T-helper 2 cell (primary cell): ENCODE results near the gene FAT3.

Source experiments
- DNase-seq, 5 experiments: peaks; one replicate each; pipeline versions ENCODE4 v3.0.0 to v3.0.0-alpha.2; 2012 to 2022

FAT3 gene

DNA sequence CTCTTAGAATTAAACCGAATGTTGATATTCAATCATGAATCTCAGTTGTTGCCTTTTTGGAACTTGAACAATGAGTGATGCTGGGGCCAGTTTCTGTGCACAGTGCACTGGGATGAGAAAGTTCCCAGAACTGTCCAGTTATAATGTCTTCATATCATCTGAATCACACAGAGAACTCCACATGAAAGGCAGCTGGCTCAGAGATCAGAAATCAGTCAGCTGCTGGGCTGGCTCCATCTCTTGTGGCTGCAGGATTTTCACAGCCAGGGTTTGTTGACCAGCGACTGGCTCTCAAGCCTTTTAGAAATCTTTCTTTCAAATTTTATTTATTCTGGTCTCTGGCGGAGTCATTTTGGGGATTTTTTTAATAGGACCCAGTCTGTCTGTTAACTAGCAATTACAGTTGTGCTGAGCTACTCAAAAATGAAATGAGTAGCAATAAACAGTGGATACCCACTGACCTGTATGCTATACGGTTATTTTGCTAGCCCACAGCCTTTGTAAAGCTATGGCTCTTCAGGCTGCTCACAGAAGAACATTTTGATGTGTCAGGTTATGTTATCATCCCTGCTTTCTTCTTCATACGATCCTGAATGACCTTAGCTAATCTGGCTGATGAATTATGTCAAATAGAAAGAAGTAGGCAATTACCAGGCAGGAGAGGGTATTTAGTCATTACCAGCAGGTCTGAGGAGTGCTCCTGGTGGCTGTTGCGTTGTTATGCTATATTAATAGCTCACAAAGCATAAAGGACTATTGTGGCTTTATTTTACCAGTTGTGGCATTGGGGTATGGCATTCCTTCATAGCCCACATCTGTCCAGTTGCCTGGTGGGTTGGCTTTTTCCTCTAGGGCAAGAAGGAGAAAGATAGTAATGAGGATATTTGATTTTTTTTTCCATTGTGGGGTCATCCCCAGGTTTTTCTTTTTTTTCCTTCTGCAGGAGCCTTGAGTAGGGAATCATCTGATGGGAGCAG is 3.6 kb downstream of the FAT3 start:
- DNase-seq: no peak

- DNase-seq: no peak
Measured at GRCh38 chr11:92236856-92237255, 12.2 kb downstream of the FAT3 start.

DNA sequence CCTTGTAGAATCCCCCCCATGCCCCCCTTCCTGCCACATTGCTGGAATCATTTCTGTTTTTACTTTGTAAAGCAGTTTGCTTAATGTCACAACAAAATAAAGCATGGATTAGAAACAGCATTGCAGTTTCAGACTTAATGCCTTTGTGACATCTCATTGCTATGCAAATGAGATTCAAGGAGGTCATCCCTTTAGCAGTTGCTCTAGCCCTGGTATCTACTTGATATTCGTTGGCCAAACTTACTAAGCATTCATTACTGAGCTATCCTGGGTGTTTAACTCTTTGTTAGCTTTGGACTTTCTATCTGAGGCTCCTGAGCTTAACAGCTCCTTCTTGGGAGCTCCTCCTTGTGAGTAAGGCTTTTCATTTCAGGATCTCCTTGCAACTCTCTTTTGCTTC is 16.3 kb downstream of the FAT3 start:
- no peak for DNase-seq

DNA sequence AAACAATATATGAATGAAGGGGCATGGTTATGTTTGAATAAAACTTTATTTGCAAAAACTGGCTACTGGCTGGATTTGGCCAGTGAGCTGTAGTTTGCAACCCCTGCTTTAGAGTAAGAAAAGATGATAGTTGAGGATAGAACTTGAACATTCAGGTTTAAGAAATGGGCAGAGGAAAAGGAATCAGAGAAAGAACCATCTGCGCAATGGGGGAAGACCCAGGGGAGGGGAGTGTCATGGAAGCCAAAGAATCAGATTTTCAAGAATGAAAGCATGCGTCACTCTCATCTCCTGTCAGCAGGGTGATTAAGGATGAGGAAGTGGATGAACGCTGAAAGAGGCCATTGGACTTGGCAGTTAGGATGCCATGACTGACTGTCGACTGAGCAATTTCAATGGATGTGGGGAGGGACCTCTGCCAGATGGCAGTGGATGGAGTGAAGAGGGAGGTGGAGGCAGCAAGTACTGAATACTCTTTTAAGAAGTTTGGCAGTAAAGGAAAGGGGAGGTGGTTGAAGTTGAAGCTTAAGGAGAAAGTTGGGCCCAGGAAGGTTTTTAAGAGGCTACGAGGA is 21.2 kb downstream of the FAT3 start:
- DNase-seq: no peak

DNA sequence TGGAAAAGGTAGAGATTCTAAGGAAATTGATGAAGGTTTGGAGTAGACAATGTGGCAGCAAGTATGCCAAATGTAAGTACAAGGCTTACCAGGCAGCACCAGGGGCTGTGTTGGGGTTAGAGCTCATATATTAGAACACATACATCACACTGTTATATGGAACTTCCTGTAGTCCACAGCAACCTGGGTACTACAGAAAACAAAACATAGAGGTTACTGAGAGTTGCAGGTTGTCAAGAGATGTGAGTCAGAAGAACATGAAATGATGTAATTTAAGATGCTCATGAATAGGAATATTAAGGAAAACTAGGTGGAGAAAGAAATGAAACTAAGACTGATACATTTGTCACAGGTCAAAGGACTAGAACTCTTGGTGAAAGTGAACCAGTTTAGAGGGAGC is 22.0 kb downstream of the FAT3 start:
- DNase-seq: no peak

GRCh38 chr11:92249156-92249753 is 24.6 kb downstream of the FAT3 start:
- no peak for DNase-seq

GRCh38 chr11:92251980-92252379 is 27.4 kb downstream of the FAT3 start:
- DNase-seq: no peak

DNA sequence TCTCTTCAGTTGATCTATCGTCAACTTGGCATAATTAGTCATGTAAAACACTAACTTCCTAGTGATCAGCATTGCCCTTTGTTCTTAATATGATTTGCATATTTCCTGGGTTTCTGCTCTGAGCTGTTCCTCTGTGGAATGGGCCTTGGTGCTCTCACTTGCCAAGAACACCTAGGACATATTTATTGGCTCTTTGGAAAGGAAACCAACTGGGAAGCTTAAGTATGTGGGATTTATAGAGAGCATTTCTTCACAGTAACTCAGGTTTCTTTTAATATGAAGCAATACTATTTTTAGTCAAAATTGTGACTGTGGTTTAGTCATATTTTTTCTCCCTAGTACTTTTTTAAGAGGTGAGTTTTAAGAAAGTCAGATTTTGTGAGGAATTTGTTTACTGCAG is 28.8 kb downstream of the FAT3 start:
- no peak for DNase-seq

DNA sequence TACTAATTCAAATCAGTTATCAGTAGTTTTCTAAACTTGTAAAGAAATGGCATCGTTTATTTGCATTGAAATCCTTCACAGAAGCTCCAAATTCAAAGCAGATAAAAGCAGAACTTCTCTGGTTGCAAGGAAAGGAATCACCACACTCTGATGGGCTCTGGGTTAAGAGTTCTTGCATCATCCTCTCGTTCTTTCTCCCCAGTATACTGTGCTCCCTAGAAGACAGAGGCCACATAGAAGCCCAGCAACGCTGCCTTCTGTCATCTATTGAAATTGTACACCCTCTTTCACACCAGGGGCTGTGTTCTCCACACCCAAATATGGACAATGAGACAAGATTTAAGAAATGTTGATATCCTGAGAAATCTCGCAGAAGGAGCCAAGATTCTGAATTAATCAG is 29.3 kb downstream of the FAT3 start:
- DNase-seq: no peak

GRCh38 chr11:92257536-92257935 is 32.9 kb downstream of the FAT3 start:
- no peak for DNase-seq

DNA sequence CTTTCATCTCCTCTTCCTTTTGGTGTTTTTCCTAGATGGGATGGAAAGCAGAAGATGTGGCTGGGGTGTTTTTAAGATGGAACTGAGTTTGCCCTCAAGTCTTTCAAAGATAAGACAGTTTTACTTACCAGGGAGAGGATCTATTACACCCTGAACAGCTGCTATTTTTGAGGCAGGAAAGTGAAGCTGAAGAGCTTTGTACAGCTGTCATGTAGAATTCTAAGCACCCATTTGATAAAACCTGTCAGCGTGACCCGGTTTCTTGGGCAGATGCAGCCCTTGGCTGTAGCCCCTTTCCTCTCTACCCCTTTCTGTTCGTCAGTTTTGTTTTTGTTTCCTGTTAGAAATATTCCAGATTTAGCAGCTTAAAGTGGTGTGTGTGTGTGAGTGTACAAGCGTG is 35.2 kb downstream of the FAT3 start:
- no peak for DNase-seq

DNA sequence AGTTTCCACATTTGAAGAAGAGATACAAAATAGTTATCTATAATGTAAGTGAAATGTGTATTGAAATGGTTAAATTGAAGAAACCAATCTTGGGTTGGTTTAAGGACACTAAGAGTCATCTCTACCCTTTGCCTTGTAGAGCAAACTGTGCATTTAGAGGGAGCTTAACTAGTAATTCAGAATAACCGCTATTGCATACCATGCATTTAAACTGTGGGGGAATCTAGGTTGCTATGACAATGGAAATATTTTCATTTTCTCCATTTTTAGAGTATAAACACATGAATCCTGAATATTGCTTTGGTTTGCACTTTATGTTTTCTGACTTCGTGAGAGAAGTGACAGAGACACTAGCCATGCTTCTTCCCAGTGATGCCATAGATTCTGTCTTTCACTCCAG is 39.7 kb downstream of the FAT3 start:
- DNase-seq: no peak

GRCh38 chr11:92266806-92267205 is 42.2 kb downstream of the FAT3 start:
- DNase-seq: no peak

GRCh38 chr11:92267278-92267677 is 42.7 kb downstream of the FAT3 start:
- DNase-seq: no peak

GRCh38 chr11:92267968-92268367 is 43.4 kb downstream of the FAT3 start:
- DNase-seq: no peak

DNA sequence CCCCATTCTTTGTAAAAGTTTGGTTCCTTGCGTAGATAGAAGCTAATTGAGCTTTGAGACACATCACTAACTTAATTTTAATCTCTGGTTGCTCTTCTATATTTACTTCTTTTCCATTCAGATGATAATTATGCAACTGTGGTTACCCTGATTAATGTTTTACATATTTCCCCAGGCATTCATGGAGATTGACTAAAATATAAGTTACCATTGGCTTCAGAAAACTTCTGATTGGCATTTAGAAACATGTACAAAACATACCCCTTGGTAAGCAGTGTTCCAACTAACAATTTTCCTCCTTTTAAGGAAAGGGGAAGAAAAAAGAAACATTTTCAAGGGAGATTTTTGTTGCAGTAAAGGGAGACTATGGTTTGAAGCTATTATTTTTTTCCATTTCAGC is 43.9 kb downstream of the FAT3 start:
- DNase-seq: no peak

GRCh38 chr11:92269021-92269420 is 44.4 kb downstream of the FAT3 start:
- DNase-seq: no peak

GRCh38 chr11:92269841-92270240 is 45.2 kb downstream of the FAT3 start:
- no peak for DNase-seq

DNA sequence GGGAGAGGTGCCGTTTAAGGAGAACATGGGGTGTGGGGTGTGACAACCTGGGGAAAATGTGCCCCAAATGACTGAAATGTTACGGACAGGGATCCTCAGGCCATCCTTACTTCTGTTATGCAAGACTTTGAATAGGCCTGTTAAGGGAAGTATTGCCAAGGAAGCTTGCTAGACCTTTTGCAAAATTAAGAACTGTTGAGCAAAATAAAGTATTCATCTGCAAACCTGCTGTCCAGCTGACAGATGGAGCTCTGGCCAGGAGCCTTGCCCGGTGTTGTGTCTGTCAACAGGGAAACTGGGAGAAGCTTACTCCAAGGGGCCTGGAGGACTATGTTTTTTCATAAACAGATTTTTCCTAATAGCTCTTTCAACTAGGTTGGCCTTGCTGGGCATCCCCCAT is 48.0 kb downstream of the FAT3 start:
- no peak for DNase-seq
